A549 (cell line): Measurements from ENCODE around the gene NFKB2.

Source experiments
- BHLHE40 ChIP-seq: IDR thresholded peaks from 2 replicates; pipeline ENCODE4 v1.6.1; 2012; ENCODE audit warnings: low read depth, low read length, inconsistent platforms
- NFE2L2 ChIP-seq: fragments of 150-350 bp; conservative IDR thresholded peaks from 2 replicates; pipeline ENCODE4 v1.6.1; 2014; ENCODE audit warnings: low read length
- POLR2A ChIP-seq: IDR thresholded peaks from 2 replicates; pipeline ENCODE4 v1.6.1; 2012; ENCODE audit warnings: mild to moderate bottlenecking, low read length
- RFX5 ChIP-seq: fragments of 450-650 bp; IDR thresholded peaks from 2 replicates; pipeline ENCODE4 v1.7.1; 2014; ENCODE audit warnings: antibody characterized with exemption, mild to moderate bottlenecking, moderate library complexity
- TF ChIP-seq, protein P1 (sequence below): fragments of >200 bp; sonication (Bioruptor Twin); formaldehyde crosslinking; IDR thresholded peaks from 3 replicates; pipeline ENCODE4 v1.6.1; 2016
- TF ChIP-seq, protein P2 (sequence below): fragments of >200 bp; sonication (Bioruptor Twin); formaldehyde crosslinking; IDR thresholded peaks from 3 replicates; pipeline ENCODE4 v1.5.1; 2016
- TF ChIP-seq, protein P3 (sequence below): IDR thresholded peaks from 2 replicates; pipeline ENCODE4 v1.6.1; 2012
- TF ChIP-seq, protein P4 (sequence below): fragments of 200-600 bp; sonication (generic); IDR thresholded peaks from 2 replicates; pipeline ENCODE4 v1.6.1; 2016; ENCODE audit warnings: antibody characterized with exemption, mild to moderate bottlenecking, moderate library complexity

- TF ChIP-seq, protein P1, sequence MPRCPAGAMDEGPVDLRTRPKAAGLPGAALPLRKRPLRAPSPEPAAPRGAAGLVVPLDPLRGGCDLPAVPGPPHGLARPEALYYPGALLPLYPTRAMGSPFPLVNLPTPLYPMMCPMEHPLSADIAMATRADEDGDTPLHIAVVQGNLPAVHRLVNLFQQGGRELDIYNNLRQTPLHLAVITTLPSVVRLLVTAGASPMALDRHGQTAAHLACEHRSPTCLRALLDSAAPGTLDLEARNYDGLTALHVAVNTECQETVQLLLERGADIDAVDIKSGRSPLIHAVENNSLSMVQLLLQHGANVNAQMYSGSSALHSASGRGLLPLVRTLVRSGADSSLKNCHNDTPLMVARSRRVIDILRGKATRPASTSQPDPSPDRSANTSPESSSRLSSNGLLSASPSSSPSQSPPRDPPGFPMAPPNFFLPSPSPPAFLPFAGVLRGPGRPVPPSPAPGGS, result no peak
- TF ChIP-seq, protein P2, sequence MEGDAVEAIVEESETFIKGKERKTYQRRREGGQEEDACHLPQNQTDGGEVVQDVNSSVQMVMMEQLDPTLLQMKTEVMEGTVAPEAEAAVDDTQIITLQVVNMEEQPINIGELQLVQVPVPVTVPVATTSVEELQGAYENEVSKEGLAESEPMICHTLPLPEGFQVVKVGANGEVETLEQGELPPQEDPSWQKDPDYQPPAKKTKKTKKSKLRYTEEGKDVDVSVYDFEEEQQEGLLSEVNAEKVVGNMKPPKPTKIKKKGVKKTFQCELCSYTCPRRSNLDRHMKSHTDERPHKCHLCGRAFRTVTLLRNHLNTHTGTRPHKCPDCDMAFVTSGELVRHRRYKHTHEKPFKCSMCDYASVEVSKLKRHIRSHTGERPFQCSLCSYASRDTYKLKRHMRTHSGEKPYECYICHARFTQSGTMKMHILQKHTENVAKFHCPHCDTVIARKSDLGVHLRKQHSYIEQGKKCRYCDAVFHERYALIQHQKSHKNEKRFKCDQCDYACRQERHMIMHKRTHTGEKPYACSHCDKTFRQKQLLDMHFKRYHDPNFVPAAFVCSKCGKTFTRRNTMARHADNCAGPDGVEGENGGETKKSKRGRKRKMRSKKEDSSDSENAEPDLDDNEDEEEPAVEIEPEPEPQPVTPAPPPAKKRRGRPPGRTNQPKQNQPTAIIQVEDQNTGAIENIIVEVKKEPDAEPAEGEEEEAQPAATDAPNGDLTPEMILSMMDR, result no peak
- TF ChIP-seq RFX5 (no peak), POLR2A (no peak), NFE2L2 (no peak), BHLHE40 (no peak)
- TF ChIP-seq, protein P3, sequence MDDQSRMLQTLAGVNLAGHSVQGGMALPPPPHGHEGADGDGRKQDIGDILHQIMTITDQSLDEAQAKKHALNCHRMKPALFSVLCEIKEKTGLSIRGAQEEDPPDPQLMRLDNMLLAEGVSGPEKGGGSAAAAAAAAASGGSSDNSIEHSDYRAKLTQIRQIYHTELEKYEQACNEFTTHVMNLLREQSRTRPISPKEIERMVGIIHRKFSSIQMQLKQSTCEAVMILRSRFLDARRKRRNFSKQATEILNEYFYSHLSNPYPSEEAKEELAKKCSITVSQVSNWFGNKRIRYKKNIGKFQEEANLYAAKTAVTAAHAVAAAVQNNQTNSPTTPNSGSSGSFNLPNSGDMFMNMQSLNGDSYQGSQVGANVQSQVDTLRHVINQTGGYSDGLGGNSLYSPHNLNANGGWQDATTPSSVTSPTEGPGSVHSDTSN, result no peak
- TF ChIP-seq, protein P4, sequence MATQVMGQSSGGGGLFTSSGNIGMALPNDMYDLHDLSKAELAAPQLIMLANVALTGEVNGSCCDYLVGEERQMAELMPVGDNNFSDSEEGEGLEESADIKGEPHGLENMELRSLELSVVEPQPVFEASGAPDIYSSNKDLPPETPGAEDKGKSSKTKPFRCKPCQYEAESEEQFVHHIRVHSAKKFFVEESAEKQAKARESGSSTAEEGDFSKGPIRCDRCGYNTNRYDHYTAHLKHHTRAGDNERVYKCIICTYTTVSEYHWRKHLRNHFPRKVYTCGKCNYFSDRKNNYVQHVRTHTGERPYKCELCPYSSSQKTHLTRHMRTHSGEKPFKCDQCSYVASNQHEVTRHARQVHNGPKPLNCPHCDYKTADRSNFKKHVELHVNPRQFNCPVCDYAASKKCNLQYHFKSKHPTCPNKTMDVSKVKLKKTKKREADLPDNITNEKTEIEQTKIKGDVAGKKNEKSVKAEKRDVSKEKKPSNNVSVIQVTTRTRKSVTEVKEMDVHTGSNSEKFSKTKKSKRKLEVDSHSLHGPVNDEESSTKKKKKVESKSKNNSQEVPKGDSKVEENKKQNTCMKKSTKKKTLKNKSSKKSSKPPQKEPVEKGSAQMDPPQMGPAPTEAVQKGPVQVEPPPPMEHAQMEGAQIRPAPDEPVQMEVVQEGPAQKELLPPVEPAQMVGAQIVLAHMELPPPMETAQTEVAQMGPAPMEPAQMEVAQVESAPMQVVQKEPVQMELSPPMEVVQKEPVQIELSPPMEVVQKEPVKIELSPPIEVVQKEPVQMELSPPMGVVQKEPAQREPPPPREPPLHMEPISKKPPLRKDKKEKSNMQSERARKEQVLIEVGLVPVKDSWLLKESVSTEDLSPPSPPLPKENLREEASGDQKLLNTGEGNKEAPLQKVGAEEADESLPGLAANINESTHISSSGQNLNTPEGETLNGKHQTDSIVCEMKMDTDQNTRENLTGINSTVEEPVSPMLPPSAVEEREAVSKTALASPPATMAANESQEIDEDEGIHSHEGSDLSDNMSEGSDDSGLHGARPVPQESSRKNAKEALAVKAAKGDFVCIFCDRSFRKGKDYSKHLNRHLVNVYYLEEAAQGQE, result no peak
Measured at GRCh38 chr10:102431452-102432124, 36.1 kb downstream of the NFKB2 start.
